NCI-H1694 treated with DMSO at 0.1 percent for 48 hours (cell line): ENCODE measurements around the gene ATP10A.

Experiments used
- DNase-seq: peaks from one replicate; lab custom pipeline; 2025; lab: John Stamatoyannopoulos, UW

ATP10A gene

GRCh38 chr15:25863111-25863967, at the start of gene ATP10A:
TSS of gene ATP10A (minus strand) at chr15:25863327. CDS start at chr15:25863096, 231 bp downstream.
- DNase-seq = no peak

- no peak for DNase-seq
Measured at GRCh38 chr15:25912035-25912434, 48.9 kb upstream of the ATP10A start.

- no peak for DNase-seq
Measured at GRCh38 chr15:25910832-25911231, 47.7 kb upstream of the ATP10A start.

- DNase-seq = no peak
Measured at GRCh38 chr15:25909806-25910205, 46.7 kb upstream of the ATP10A start.

- no peak for DNase-seq
Measured at GRCh38 chr15:25909325-25909724, 46.2 kb upstream of the ATP10A start.

GRCh38 chr15:25905140-25905539, 42.0 kb upstream of the ATP10A start:
- DNase-seq = no peak

GRCh38 chr15:25903024-25903581, 40.0 kb upstream of the ATP10A start:
- no peak for DNase-seq

- DNase-seq = no peak
Measured at GRCh38 chr15:25901811-25902605, 38.9 kb upstream of the ATP10A start.

GRCh38 chr15:25900901-25901300, 37.8 kb upstream of the ATP10A start:
- DNase-seq = no peak

- no peak for DNase-seq
Measured at GRCh38 chr15:25900431-25900830, 37.3 kb upstream of the ATP10A start.

- DNase-seq = no peak
Measured at GRCh38 chr15:25899870-25900269, 36.7 kb upstream of the ATP10A start.

- DNase-seq = no peak
Measured at GRCh38 chr15:25897658-25898057, 34.5 kb upstream of the ATP10A start.

- no peak for DNase-seq
Measured at GRCh38 chr15:25894371-25894902, 31.3 kb upstream of the ATP10A start.

- no peak for DNase-seq
Measured at GRCh38 chr15:25893596-25893995, 30.5 kb upstream of the ATP10A start.

- no peak for DNase-seq
Measured at GRCh38 chr15:25892126-25892525, 29.0 kb upstream of the ATP10A start.

- DNase-seq = no peak
Measured at GRCh38 chr15:25891081-25891480, 28.0 kb upstream of the ATP10A start.

GRCh38 chr15:25890529-25890928, 27.4 kb upstream of the ATP10A start:
- DNase-seq = no peak

- no peak for DNase-seq
Measured at GRCh38 chr15:25887870-25888269, 24.7 kb upstream of the ATP10A start.

GRCh38 chr15:25886498-25887140, 23.5 kb upstream of the ATP10A start:
- no peak for DNase-seq

- no peak for DNase-seq
Measured at GRCh38 chr15:25884370-25884769, 21.2 kb upstream of the ATP10A start.

- no peak for DNase-seq
Measured at GRCh38 chr15:25883463-25884259, 20.5 kb upstream of the ATP10A start.
